Measurements from ENCODE around the gene PHIP. TPM values are rescaled to one million over a fixed set of nuclear protein-coding genes. Genes with fewer than 3 reads are reported as not detected.

PHIP gene
- total and polyA plus RNA-seq, 2 experiments from 2014 or later, result 48.0 to 65.4 TPM

GRCh38 chr6:79115553-79116182 is 37.6 kb upstream of the PHIP start:
- ATAC-seq, result no peak
- H2AFZ ChIP-seq, result peak overlapping the region; percentile 48; the same call in 1 of the 2 replicates
- no peaks in the 10 kb centered on the region for H4K20me1 ChIP-seq (replicated peaks; ENCODE audit: insufficient read depth)
- H3K79me2 ChIP-seq (replicated peaks; ENCODE audit: insufficient read depth), result no peaks in the 10 kb centered on the region
- no peaks in the 10 kb centered on the region for H3F3A ChIP-seq (replicated peaks; ENCODE audit: low read depth)
- H3K36me3 ChIP-seq (ENCODE audit: insufficient read depth), result no peaks in the 10 kb centered on the region
- Mint-ChIP-seq H3K27ac (no peak overlapping the region), H3K9me3 (no peaks in the 10 kb centered on the region), H3K4me1 (peaks cover 10% of the 10 kb centered on the region; the same call in 2 of the 3 replicates), H3K36me3 (ENCODE audit: low read depth) (no peaks in the 10 kb centered on the region), H3K4me3 (no peak overlapping the region), H3K27me3 (ENCODE audit: insufficient read depth, low read depth, poor library complexity) (no peaks in the 10 kb centered on the region)
- H3K4me2 ChIP-seq, result no peak overlapping the region
- no peaks in the 10 kb centered on the region for H3K4me1 ChIP-seq (ENCODE audit: insufficient read depth)
- H3K27ac ChIP-seq (ENCODE audit: low read depth), result no peak overlapping the region
- TF ChIP-seq CREB1 (CRISPR knock-in tag; IDR thresholded peaks at IDR 0.05; ENCODE audit: low read depth), result no peak
- no peak for TF ChIP-seq EZH2phosphoT487 (IDR thresholded peaks at IDR 0.05; ENCODE audit: unreplicated experiment)
- no peak for TF ChIP-seq ZNF331 (CRISPR knock-in tag; IDR thresholded peaks at IDR 0.05; ENCODE audit: low read depth)
- TF ChIP-seq POLR2AphosphoS5 (IDR thresholded peaks at IDR 0.05; ENCODE audit: low read depth), result no peak
- no peak for TF ChIP-seq STAT1 (IDR thresholded peaks at IDR 0.05; ENCODE audit: unreplicated experiment)
- no peak for TF ChIP-seq ZNF462 (CRISPR knock-in tag; IDR thresholded peaks at IDR 0.05)
- no peak for TF ChIP-seq CTCF (conservative IDR thresholded peaks at IDR 0.05; ENCODE audit: low read depth in 2 of 2)
- no peak for TF ChIP-seq ZNF114 (CRISPR knock-in tag; IDR thresholded peaks at IDR 0.05)
- no peak for TF ChIP-seq EZH2 (IDR thresholded peaks at IDR 0.05; ENCODE audit: low read depth, unreplicated experiment)
- TF ChIP-seq JUNB (IDR thresholded peaks at IDR 0.05; ENCODE audit: unreplicated experiment), result no peak
- no peak for TF ChIP-seq ETS1 (IDR thresholded peaks at IDR 0.05)
- TF ChIP-seq REST (IDR thresholded peaks at IDR 0.05; ENCODE audit: unreplicated experiment), result no peak
- no peak for TF ChIP-seq NANOG (IDR thresholded peaks at IDR 0.05; ENCODE audit: borderline replicate concordance)
- H3K4me3 ChIP-seq, result no peak overlapping the region
- H3K27me3 ChIP-seq (ENCODE audit: insufficient read depth), result no peaks in the 10 kb centered on the region
- no peaks in the 10 kb centered on the region; the same call in 1 of the 2 replicates for H3K9me2 ChIP-seq (ENCODE audit: insufficient read depth)
- DNase-seq (ENCODE audit: low spot score), result no peak
